GM12875 (cell line): ENCODE data around the gene METTL9.
A peak's percentile ranks its signal among the peaks of the same experiment; 100 is the strongest.
"Not testable (repeated sequence)": the region's sequence is repeated elsewhere in the genome, so short reads cannot be mapped to it uniquely, and the experiment has no call there.

ENCODE experiments used
- H3K4me3 ChIP-seq: one replicate; pipeline ENCODE4 v1.5.1; 2011; ENCODE audit warnings: low read depth, low read length, control low read depth
- CTCF ChIP-seq: IDR thresholded peaks from 2 replicates; pipeline ENCODE4 v1.5.1; 2011; ENCODE audit warnings: low read depth, mild to moderate bottlenecking, control low read depth, inconsistent platforms, low read length, moderate library complexity, borderline replicate concordance; ENCODE audit not compliant: insufficient read depth

METTL9 gene

DNA sequence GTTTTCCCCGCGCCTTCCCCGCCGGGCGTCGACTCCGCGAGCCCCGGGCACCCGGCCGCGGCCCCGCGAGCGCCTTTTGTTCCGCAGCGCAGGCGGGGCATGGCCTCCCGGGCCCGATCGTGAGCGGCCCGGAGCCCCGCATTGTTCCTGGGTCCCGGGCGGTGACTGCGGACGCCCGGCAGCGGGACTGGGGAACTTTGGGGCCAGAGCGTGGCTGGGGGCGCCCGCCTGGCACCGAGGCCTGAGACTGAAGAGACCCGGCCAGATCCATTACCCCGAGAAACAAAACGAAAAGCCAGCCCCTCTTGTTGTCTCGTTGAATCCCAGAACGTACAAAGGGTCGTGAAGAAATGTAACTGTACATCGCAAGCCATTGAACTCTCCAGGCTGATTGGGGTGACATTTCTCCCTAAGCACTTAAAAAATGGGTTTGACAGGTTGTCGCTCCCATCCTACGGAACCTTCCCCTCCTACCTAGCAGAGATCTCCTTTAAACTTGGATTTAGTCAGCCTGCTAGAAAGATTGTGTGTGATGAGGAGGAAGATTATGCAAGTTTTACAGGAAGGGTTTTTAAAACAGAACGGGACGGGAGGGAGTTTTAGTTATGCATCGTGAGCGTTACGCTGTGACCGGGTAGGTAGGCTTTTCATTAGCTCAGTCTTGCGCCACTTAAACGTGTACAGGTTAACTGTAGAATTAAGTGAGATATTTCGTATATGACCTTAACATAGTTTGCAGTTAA, 825 bp downstream of the METTL9 start:
- peak overlapping the region; percentile 65 for H3K4me3 ChIP-seq
- TF ChIP-seq CTCF = no peak

DNA sequence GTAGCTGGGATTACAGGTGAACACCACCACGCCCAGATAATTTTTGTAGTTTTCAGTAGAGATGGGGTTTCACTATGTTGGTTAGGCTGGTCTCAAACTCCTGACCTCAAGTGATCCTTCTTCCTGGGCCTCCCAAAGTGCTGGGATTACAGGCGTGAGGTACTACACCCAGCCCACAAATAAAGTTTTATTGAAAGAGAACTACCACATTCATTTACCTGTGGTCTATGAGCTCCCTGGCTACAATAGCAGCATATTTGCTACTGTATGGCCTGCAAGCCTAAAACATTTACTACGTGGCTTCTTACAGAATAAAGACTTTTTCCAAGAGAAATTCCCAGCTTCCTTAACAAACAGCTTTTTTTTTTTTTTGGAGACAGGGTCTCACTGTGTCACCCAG, 3.4 kb downstream of the METTL9 start:
- H3K4me3 ChIP-seq = no peak overlapping the region
- TF ChIP-seq CTCF = no peak

- H3K4me3 ChIP-seq = no peak overlapping the region
- no peak for TF ChIP-seq CTCF
Measured at GRCh38 chr16:21603928-21604327, 4.6 kb downstream of the METTL9 start.

DNA sequence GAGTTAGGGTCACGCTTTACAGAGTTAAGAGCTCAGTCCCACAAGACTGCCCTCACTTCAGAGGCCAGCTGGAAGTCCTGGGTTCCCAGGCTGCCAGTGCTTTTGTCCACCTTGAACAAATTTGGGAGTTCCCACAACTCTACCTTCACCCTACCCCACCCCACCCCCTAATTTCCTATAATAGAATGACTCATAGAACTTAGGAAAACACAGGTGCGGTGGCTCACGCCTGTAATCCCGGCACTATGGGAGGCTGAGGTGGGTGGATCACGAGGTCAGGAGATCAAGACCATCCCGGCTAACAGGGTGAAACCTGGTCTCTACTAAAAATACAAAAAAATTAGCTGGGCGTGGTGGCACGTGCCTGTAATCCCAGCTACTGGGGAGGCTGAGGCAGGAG, 6.5 kb downstream of the METTL9 start:
- not testable (repeated sequence) for H3K4me3 ChIP-seq

GRCh38 chr16:21608639-21609328, 9.4 kb downstream of the METTL9 start:
- TF ChIP-seq CTCF = no peak
- no peak overlapping the region for H3K4me3 ChIP-seq

GRCh38 chr16:21610006-21610544, 10.7 kb downstream of the METTL9 start:
- H3K4me3 ChIP-seq = no peak overlapping the region
- TF ChIP-seq CTCF = no peak

- no peak for TF ChIP-seq CTCF
- H3K4me3 ChIP-seq = no peak overlapping the region
Measured at GRCh38 chr16:21610766-21611165, 11.4 kb downstream of the METTL9 start.
